ENCODE data around the gene TTBK2.
A peak's percentile ranks its signal among the peaks of the same experiment; 100 is the strongest.

The TTBK2 gene

GRCh38 chr15:42724276-42724675 lies 196.3 kb downstream of the TTBK2 start:
- DNase-seq, result no peak

- no peak for DNase-seq
Measured at GRCh38 chr15:42723068-42723467, 197.5 kb downstream of the TTBK2 start.

GRCh38 chr15:42721916-42722315 lies 198.7 kb downstream of the TTBK2 start:
- DNase-seq, result no peak

DNA sequence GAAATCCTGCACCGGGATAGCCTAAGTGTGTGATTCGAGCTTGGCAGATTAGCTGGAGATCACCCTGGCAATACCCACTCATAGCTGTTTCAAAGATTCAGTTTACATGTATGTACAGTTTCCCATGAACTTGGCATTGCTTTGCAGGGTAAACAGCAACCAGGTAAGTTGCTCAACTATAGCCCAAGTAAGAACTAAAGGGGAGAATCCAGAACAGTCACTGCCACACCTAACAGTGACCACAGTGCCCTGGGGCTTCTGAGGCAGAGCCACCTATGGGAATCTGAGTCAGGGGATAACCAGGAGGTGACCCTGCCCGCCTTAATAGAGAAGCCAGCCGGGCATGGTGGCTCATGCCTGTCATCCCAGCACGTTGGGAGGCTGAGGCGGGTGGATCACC lies 199.6 kb downstream of the TTBK2 start:
- DNase-seq, result no peak

DNA sequence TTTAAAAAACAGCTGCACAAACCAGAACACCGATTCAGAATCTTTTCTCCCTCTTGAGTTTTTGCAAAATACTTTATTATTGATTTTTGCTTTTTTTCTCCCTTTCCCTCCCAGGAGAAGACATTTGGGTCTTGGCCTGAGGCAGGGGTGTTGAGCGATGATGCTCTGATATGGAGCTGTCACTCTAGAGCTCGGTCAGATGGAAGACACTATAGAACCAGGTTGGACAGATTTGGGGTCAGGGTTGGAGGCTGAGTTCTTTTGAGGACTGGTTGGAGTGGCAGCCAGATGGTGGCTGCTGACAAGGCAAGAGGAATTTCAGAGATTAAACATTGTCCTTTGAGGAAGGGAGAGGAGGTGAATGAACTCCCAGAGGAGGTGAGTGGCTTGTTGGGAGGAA lies 200.5 kb downstream of the TTBK2 start:
- DNase-seq, result no peak

- no peak for DNase-seq
Measured at GRCh38 chr15:42719043-42719442, 201.5 kb downstream of the TTBK2 start.

DNA sequence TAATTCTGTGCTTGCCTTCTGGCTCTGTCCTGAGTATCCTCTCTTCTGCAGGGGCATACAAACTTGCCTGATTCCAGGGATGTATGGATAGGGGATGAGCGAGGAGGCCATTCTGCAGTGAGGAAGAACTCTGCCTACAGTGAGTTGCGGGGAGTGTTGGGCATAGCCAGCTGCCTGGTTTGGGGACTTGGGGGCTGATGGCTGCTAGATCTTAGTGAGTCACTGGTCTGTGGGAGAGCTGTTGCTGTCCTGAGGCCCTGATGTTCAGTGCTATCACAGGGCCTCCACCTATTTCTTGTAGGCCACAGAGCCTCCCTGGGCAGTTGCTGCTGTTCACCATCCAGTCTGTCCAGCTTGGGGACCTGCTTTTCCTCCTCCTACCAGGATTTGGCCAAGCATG lies 204.0 kb downstream of the TTBK2 start:
- no peak for DNase-seq

GRCh38 chr15:42716125-42716524 lies 204.5 kb downstream of the TTBK2 start:
- no peak for DNase-seq

- DNase-seq, result no peak
Measured at GRCh38 chr15:42712584-42712983, 208.0 kb downstream of the TTBK2 start.

GRCh38 chr15:42711746-42712145 lies 208.8 kb downstream of the TTBK2 start:
- DNase-seq, result no peak

DNA sequence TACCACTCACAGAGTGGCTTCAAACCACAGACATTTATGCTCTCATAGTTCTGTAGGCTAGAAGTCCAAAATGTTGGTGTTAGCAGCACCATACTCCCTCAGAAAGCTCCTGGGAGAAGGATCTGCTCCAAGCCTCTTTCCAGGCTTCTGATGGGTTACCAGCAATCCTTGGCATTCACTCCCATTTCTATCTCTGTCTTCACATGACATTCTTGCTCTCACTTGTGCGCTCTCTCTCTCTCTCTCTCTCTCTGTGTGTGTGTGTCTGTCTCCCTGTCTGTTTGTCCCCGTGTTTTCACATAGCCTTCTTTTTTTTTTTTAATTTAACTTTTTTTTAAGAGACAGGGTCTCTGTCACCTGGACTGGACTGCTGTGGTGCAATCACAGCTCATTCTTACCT lies 209.9 kb downstream of the TTBK2 start:
- DNase-seq, result no peak

DNA sequence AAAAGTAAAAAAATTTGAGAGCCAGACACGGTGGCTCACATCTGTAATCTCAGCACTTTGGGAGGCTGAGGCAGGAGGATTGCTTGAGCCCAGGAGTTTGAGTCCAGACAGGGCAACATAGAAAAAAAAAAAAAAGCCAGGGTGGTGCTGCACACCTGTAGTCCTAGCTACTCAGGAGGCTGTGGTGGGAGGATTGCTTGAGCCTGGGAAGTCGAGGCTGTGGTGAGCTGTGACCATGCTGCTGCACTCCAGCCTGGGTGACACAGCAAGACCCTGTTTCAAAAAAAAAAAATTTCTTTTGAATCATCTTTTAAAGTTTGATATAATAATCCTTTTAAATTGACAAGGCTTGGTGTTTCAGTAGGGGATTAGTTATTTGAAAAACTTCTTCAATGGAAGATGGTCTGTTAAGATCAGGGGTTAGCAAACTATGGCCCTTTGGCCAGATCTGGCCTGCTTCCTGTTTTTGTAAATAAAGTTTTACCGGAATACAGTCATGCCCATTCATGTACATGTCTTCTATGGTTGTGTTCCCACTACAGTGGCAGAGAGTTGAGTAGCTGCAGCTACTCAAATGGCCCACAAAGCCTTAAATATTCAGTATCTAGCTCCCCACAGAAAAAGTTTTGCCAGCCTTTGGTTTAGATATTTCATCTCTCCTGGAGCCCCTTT lies 212.6 kb downstream of the TTBK2 start:
- DNase-seq, result no peak

GRCh38 chr15:42707068-42707467 lies 213.5 kb downstream of the TTBK2 start:
- DNase-seq, result no peak

DNA sequence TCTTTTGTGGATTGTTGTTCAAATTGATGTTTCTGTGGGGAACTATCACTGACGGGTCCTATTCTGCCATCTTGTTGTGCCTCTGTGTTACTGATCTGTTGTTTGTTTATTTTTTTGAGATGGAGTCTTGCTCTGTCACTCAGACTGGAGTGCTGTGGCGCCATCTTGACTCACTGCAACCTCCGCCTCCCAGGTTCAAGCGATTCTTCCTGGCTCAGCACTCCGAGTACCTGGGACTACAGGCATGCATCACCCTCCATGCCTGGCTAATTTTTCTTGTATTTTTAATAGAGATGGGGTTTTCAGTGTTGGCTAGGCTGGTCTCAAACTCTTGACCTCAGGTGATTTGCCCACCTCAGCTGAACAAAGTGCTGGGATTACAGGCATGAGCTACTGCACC lies 215.2 kb downstream of the TTBK2 start:
- no peak for DNase-seq

DNA sequence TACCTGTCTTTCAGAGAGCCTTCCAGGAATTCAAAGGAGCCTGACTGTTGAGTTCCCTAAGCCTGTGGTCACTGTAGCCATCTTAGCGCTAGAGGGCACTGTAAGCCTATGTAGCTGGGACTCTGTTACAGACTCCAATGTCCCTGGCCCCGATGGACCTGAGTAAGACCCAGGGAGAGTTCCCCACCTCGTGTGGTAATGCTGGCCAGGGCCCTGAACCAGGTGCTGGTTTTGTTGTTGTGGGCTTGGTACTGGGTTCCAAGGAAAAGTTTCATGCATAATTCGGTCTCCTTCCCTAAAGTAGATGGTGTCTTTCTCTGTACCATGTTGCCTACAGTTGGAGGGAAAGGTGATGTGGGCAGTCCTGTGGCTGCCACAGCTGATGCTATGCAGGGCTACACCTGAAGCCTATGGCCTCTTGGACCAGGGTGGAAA lies 216.1 kb downstream of the TTBK2 start:
- DNase-seq, result peak; percentile 7

DNA sequence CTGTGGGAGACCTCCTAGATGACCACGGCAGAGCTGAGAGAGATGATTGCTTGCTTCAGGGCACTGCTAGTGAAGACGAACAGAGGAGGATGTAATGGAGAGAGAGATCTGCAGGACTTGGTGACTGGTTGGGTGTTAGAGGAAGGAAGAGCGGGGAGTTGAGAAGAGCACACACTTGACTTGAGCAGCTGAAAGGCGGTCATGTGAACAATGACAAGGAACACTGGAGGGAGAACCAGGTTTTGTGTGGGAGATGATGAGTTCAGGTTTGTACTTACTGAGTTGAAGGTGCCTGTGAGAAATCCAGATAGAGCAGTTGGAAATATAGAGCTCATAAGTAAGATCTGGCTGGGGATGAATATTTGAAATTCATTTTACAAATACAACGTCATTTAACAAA lies 224.0 kb downstream of the TTBK2 start:
- no peak for DNase-seq

GRCh38 chr15:42695527-42696071 lies 225.0 kb downstream of the TTBK2 start:
- DNase-seq, result no peak

- no peak for DNase-seq
Measured at GRCh38 chr15:42694398-42694797, 226.2 kb downstream of the TTBK2 start.

- no peak for DNase-seq
Measured at GRCh38 chr15:42693942-42694341, 226.6 kb downstream of the TTBK2 start.

DNA sequence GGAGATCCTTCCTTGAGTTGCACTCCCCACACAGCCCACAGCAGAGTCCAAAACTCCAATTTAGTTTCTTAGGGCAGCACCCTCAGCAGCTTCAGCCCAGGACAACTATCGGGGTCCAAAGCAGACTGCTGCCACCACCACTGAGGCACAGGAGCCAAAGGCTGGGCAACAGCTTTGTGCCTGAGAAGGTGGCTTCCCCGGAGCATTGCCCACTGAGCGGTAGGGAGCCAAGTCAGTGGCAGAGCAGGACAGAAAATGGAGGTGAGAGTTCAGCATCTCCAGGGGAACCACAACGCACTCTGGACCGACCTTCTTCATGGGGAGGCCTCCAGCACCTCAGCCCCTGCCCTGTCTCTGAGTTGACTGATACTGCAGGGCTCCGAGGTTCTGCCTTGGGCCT lies 227.1 kb downstream of the TTBK2 start:
- no peak for DNase-seq

DNA sequence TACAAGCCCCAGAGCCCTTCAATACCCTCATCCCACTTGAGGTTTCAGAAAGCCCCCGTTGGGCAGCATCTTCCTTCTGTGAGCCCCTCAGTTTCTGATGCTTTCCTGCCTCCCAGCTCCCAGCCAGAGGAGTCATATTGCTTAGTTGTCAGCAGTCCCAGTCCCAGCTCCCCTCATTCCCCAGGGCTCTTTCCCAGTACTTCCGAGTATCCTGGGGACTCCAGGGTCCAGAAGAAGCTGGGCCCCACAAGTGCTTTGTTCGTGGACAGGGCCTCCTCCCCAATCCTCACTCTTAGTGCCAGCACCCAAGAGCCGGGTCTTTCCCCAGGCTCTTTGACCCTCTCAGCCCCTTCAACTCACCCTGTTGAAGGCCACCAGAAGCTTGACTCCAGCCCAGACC lies 227.6 kb downstream of the TTBK2 start:
- DNase-seq, result no peak

DNA sequence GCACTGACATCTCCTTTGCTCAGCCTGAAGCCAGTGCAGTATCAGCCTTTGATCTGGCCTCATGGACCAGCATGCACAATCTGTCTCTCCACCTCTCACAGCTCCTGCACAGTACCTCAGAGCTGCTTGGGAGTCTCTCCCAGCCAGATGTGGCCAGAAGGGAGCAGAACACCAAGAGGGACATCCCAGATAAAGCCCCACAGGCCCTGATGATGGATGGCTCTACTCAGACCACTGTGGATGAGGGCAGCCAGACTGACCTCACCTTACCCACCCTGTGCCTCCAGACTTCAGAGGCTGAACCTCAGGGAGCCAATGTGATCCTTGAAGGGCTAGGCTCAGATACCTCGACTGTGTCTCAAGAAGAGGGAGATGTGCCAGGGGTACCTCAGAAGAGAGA lies 228.0 kb downstream of the TTBK2 start:
- no peak for DNase-seq

DNA sequence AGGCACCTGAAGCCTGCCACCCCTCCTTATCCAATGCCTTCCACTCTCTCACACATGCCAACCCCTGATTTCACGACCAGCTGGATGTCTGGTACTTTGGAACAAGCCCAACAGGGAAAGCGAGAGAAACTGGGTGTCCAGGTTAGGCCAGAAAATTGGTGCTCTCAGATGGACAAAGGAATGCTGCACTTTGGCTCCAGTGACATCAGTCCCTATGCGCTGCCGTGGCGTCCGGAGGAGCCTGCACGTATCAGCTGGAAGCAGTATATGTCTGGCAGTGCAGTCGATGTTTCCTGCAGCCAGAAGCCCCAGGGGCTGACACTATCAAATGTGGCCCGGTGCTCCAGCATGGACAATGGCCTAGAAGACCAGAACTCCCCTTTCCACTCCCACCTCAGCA lies 228.8 kb downstream of the TTBK2 start:
- no peak for DNase-seq

GRCh38 chr15:42691308-42691707 lies 229.3 kb downstream of the TTBK2 start:
- DNase-seq, result no peak
